HG03135 (cell line): ENCODE measurements around the gene LLGL1.

Source experiments
- ATAC-seq: cut with Tn5 transposase; IDR thresholded peaks from one replicate; pipeline ENCODE4 v1.9.1; 2021; ENCODE audit warnings: mild to moderate bottlenecking, moderate library complexity; ENCODE audit not compliant: unreplicated experiment

LLGL1 gene

DNA sequence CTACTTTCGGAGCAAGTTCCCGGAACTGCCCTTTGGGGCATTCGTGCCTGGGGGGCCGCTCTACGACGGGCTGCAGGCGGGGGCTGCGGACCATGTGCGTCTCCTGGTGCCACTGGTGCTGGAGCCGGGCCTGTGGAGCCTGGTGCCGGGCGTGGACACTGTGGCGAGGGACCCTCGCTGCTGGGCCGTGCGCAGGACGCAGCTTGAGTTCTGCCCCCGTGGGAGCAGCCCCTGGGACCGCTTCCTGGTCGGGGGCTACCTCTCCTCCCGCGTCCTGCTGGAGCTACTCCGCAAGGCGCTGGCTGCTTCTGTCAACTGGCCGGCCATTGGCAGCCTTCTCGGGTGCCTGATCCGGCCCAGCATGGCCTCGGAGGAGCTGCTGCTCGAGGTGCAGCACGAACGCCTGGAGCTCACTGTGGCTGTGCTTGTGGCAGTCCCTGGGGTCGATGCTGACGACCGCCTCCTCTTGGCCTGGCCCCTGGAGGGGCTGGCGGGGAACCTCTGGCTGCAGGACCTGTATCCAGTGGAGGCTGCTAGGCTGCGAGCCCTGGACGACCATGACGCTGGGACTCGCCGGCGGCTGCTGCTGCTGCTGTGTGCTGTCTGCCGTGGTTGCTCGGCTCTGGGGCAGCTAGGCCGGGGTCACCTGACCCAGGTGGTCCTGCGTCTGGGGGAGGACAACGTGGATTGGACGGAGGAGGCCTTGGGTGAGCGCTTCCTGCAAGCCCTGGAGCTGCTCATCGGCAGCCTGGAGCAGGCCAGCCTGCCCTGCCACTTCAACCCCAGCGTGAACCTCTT is 38.6 kb downstream of the LLGL1 start:
- ATAC-seq = no peak

DNA sequence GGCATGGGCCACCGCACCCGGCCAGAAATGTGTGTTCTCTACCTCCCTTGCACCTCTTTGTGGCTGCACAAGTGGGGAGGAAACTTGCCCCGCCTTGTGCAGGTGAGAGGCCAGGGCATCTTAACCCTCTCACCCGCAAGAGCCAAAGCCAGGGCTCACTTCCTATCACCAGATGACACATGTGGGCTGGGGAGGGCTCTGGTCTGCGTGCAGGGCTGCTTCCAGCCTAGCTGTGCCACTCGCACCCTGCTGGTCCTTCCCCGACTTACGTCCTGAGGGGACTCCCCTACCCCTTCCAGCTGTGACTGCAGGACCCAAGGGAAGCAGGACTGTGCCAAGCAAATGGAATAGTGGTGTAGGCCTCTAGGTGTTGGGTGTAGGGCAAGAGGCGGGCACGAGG is 41.9 kb downstream of the LLGL1 start:
- no peak for ATAC-seq

DNA sequence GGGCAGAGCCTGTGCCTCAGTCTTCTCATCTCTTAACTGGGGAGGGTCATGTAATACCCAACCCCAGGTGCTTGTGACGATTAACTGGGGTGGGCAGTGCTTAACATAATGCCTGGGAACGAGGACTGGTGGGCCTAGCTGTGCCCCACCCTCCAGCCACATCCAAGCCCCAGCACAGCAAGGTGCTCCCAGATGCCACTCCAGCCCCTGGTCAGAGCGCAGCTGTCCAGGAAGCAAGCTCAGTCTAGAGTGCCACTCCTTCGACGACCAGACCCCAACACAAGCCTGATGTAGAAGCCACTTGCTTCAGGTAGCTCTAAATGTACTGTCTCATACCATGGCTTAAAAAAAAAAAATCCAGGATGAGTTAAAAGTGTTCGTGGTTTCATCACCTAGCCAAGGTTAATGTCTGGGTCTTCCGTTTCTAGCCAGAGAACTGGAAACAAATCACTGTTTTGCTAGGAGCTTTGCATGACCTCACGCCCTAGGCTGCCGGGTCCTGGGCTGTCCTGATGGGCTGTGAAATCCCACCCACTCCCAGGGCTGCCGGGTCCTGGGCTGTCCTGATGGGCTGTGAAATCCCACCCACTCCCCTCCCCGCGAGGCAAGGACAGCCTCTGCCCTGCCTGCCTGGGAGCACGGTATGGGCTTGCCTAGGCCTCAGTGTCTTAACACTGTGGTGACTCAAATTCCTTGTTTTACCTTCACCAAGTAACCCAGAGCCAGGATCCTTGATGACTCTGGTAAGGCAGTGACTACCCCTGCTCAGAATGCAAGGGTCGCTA is 42.7 kb downstream of the LLGL1 start:
- ATAC-seq = no peak

DNA sequence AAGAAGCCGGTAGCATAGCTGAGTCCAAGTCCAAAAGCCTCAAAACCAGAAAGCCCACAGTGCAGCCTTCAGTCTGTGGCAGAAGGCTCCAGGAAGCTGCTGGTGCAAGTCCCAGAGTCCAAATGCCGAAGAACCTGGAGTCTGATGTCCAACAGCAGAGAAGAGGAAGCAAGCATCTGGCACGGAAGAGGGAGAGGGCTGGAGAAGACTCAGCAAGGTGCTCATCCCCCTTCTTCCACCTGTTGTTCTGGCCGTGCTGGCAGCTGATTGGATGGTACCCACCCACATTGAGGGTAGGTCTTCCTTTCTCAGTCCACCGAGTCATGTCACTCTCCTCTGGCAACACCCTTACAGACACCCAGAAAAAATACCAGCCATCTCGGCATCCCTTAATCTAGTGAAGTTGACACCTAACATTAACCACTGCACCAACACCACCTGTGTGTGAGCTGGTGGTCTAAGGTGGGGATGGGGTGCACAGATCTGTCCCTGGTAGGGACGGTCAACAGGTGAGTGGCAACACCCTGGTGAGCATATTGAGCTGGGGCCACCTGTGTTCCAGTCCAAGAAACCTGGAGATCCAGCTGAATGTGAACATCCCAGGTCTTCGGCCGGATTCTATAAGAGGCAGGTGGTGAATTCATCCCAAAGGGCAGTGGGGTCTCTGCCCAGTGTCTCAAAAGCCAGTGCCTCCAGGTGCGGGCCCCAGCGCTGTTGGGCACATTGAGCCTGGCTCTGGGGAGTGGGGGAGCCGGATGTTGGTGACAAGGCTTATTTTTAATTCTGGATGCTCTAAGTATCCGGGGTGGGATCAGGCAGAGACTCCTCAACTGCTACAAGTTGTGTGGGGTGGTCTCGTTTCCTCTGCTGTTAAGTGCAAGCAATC is 44.9 kb downstream of the LLGL1 start:
- no peak for ATAC-seq

DNA sequence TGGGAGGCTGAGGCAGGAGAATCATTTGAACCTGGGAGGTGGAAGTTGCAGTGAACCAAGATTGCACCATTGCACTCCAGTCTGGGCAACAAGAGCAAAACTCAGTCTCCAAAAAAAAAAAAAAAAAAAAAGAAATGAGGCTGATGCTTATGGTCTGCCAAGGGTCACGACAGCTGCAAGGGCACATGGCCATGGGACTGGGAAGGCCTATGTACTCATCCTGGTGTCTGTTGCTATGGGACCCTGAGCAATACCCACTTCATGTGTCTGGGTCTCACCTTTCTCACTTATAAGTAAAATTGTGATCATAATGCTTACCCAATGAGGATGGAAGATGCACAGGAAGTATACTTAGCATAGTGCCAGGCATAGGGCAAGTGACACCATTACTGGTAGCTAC is 51.6 kb downstream of the LLGL1 start:
- ATAC-seq = no peak

DNA sequence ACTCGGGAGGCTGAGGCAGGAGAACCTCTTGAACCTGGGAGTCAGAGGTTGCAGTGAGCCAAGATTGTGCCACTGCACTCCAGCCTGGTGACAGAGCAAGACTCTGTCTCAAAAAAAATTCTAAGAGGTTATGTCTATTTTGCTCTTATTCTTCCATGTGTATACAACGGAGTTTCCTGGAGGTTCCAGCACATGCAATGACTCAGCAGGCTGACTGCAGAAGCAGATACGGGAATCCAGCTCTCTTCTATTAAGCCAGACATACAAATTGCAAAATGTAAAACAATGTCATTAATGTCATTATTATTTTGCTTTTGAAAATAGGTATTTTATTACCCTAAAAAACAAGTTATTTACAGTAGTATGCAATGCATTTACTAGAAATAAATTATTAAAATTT is 53.4 kb downstream of the LLGL1 start:
- no peak for ATAC-seq

DNA sequence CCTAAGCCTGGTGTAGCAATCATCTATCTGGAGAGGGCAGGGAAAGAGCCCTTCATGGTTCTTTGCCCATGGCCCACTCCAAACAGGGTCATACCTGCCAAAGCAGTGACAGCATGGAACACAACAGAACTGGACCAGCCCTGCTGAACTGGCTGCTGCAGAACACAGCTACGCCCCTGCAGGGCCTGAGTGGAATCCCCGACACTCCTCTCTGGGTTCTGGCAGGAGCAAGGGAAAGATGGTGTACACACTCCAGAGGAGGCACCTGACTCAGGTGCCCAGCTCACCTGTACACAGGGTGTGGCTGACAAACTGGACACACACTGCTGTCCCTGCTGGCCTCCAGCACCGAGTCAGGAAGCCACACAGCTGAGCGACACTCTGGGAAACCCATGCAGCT is 54.8 kb downstream of the LLGL1 start:
- ATAC-seq = no peak

DNA sequence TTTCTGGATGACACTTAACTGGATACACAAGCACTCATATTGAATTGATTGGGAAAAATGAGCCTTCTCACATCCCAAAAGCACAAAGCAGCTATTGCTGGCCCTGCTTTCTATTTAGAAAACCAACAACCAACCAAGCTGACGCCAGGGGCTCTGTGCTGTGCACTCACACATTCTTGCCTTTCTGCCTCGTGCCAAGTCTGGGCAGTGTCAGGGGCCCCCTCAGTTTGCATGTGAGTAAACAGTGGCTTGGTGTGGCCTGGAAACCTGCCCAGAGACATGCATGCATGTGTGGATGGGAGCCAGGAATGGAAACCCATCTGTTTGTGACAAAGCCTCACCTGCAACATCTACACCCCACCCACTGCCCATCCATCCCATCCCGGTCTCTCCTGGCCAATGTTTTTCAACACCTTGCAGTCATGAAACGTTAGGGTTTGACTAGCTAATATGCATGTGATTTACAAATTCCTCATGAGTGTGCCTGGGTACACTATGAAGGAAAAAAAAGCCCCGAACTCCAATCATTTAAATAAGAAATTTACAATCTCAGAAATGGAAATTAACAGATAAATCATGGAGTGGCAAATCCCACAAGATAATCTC is 55.4 kb downstream of the LLGL1 start:
- no peak for ATAC-seq

DNA sequence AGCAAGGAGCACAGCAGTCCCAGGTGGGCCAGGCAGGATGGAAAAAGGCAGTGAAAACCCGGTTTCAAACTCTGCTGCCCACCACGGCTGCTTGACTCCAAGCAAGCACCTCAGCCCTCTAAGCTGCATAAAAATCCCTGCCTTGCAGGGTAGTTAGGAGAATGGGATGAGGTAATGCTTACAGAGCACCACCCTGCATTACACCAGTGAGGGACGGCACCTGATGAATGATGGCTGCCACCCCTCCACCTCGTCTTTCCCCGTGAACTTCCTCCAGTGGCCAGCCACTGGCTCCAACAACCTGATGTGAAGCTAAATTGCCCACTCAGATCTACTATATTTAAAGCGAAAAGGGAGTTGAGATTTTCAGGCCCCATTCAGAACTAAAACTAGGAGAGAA is 56.4 kb downstream of the LLGL1 start:
- no peak for ATAC-seq

DNA sequence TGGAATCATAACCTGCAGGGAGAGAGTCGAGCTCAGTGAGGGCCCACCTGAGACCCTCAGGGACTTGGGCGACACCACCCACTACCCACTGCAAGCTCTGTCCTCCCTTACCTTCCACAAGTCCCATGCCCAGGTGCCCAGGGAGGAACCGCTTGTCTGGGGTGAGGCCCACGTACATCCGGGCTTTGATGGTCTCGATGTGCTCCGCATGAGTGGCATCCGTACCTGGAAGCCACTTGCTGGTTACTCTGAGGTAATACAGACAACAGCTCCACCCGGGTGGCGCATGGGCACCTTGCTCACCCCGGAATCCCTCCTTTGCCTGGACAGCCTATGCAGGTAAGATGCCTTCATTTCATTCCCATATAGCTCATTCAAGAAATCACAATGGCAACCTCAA is 59.9 kb downstream of the LLGL1 start:
- no peak for ATAC-seq

DNA sequence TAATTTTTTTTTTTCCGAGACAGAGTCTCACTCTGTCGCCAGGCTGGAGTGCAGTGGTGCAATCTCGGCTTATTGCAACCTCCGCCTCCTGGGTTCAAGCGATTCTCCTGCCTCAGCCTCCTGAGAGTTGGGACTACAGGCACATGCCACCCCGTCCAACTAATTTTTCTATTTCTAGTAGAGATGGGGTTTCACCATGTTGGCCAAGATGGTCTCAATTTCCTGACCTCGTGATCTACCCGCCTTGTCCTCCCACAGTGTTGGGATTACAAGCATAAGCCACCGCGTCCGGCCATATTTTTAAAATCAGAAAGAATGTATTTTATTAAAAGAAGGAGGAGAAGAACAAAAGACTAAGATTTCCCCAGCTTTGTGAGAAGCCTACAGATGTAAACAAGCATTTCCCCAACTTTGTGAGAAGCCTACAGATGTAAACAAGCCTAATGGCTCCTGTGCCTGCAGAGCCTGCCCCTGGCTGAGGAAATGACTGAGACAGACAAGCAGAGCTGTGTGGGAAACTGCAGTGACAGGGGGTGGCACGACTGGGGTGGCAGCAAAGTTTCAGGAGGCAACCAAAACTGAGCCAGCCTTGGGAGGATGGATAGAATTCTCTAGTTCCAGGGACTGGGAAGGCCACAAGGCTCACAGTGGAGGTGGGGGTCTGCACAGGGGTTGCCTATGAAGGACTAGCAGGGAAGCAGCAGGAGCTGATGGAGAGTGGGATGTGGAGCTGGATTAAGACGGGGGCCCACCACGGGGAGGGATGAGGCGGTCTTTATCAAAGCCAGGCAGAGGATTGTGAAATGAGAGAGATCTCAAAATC is 66.5 kb downstream of the LLGL1 start:
- ATAC-seq = no peak
